ENCODE data around the gene RBPJL.

The RBPJL gene

DNA sequence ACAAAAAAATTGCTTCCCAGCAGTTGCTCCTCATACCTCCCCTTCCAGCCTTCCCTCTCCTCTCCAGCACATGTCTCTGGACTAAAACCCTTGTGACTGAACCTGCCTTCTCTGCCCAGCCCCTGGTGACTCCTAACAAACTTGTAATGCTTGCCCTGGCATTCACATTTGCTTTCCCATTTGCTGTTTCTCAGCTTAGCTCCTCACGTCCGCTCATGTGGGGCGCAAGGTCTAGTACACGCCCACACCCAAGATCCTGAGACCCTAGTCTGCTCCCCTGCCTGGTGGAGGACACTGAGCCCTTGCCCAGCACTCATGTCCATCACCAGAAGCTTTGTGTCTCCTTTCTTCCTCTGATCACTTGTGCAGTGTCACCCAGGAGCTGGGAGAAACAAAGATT, 18.3 kb upstream of the RBPJL start:
- peaks cover 46% of the 10 kb centered on the region for H3K27me3 Mint-ChIP-seq (ENCODE audit: low read depth)
- no peak overlapping the region for H3K27ac Mint-ChIP-seq
- no peak overlapping the region for H3K4me3 Mint-ChIP-seq
- no peaks in the 10 kb centered on the region for H3K9me3 Mint-ChIP-seq
- no peaks in the 10 kb centered on the region for H3K36me3 Mint-ChIP-seq (ENCODE audit: low read depth)
- peaks cover 8% of the 10 kb centered on the region for H3K4me1 Mint-ChIP-seq (ENCODE audit: low read depth)

DNA sequence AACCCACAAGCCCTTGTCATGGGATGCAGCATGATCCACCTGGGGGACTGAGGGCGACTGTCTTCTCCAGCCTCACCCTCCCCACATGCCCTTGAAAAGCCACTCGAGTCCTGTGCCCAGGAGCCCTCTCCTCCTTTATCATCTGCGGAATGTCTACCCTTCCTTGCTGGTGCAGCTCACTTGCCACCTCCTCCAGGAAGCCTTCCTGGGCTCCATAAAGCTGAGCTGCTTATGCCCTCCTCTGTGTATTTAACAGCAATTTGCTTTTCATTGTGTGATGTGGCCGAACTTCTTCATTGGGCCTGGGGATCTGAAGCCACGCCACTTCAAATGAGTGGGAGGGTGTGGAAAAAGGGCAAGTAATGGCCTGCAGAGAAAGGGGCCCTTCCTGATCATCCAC, 17.8 kb upstream of the RBPJL start:
- H3K36me3 Mint-ChIP-seq (ENCODE audit: low read depth), result no peaks in the 10 kb centered on the region
- no peak overlapping the region for H3K4me3 Mint-ChIP-seq
- no peak overlapping the region for H3K27ac Mint-ChIP-seq
- H3K4me1 Mint-ChIP-seq (ENCODE audit: low read depth), result peaks cover 10% of the 10 kb centered on the region
- H3K9me3 Mint-ChIP-seq, result no peaks in the 10 kb centered on the region
- H3K27me3 Mint-ChIP-seq (ENCODE audit: low read depth), result peaks cover 48% of the 10 kb centered on the region

DNA sequence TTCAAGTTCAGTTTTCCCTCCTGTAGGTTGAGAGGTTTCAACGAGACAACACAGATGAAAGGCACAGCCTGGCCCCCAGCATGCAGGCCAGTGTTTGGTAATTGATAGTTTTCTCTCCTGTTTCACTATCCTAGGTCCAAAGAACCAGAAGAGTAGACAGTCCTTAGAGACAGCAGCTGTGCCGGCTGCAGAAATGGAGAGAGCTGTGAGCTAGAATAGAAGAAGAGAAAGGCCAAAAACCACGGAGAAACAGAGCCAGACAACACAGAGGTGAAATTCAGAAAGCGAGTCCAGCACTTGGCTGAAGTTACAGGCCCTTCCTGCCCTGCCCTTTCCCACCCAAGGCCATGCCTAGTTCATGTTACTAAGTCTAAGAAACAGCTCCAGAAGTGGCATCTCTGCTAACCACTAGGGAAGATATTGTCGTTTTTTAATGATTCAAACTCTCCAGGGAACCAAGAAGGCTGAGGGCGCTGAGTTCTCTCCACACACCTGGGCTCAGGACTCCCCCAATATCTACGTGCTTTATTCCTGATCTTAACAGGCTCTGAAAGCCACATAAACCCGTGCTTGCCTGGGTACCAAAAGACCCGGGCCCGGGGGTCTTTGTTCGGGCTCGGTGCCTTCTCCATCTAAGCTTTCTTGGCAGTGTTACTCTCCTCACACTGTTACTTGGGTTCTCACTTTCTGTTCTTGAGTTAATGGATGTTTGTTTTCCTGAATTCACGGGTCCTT, 16.5 kb upstream of the RBPJL start:
- no peak overlapping the region for H3K4me3 Mint-ChIP-seq
- H3K36me3 Mint-ChIP-seq (ENCODE audit: low read depth), result peaks cover 4% of the 10 kb centered on the region
- H3K9me3 Mint-ChIP-seq, result no peaks in the 10 kb centered on the region
- no peak overlapping the region for H3K27ac Mint-ChIP-seq
- peaks cover 48% of the 10 kb centered on the region for H3K27me3 Mint-ChIP-seq (ENCODE audit: low read depth)
- peaks cover 12% of the 10 kb centered on the region for H3K4me1 Mint-ChIP-seq (ENCODE audit: low read depth)

DNA sequence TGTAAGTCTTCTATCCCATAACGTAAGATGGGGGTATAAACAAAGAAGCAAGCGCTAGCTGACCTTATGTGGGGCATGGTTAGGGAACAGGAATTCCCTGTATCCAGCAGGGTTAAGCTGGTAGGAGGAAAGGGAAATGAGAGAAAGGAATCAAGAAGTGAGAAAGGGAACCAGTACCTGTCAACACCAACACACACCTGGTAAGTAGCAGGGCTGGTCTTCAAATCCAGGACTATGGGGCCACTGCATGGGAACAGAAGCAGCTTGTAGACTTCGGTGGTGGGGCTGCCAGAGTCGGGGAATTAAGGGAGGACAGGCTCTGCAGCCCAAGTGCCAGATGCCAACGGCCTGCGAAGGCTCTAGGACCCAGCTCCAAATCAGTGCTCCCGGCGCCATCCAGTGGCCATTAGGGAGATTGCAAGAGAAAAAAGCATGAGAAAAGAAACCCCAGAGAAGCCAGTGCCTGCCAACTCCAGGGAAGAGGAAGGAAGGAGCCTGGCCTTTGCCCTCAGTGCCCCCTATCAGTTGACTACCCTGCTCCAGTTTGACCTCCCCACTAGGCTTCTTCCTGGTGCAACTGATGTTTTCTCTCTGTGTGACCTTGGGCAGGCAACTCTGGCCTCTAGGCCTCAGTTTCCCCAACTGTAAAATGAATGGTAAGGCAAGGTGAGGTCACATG, 15.8 kb upstream of the RBPJL start:
- H3K4me3 Mint-ChIP-seq, result no peak overlapping the region
- no peaks in the 10 kb centered on the region for H3K9me3 Mint-ChIP-seq
- H3K27ac Mint-ChIP-seq, result no peak overlapping the region
- peaks cover 48% of the 10 kb centered on the region for H3K27me3 Mint-ChIP-seq (ENCODE audit: low read depth)
- H3K4me1 Mint-ChIP-seq (ENCODE audit: low read depth), result peaks cover 12% of the 10 kb centered on the region
- H3K36me3 Mint-ChIP-seq (ENCODE audit: low read depth), result peaks cover 4% of the 10 kb centered on the region

DNA sequence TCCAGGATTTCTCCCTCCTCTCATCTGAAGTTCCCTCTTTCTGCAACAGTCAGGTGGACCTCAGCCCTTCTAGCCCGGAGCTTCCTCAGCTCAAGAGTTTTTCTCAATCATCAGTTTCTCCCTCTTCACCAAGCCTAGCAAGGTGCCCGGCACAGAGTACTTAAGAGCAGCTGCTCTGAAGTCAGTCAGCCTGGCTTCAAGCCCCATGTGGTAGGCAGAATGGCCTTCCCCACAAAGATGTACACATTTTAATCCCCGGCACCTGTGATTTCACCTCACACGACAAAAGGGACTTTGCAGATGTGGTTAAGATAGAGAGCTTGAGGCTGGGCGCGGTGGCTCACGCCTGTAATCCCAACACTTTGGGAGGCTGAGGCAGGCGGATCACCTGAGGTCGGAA, 15.1 kb upstream of the RBPJL start:
- Mint-ChIP-seq H3K36me3 (ENCODE audit: low read depth) (peaks cover 7% of the 10 kb centered on the region), H3K9me3 (no peaks in the 10 kb centered on the region), H3K27me3 (ENCODE audit: low read depth) (peaks cover 45% of the 10 kb centered on the region), H3K4me3 (no peak overlapping the region), H3K27ac (no peak overlapping the region), H3K4me1 (ENCODE audit: low read depth) (peaks cover 15% of the 10 kb centered on the region)

DNA sequence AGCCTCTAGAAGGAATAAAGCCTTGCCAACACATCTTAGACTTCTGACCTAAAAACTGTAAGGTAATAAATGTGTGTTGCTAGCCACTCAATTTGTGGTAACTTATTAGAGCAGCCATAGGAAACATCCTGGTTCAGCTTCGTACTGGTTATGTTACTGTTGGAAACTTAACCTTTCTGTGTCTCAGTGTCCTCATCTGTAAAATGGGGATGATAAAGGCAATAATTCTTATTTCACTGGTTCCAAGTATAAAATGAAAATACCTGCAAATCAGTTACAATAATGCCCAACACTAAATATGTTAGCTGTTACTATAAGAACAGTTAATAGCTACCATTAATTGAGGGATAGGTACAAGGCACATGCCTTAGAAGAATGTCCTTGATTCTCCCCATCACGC, 14.3 kb upstream of the RBPJL start:
- Mint-ChIP-seq H3K36me3 (ENCODE audit: low read depth) (peaks cover 8% of the 10 kb centered on the region), H3K9me3 (no peaks in the 10 kb centered on the region), H3K4me1 (ENCODE audit: low read depth) (peaks cover 15% of the 10 kb centered on the region), H3K4me3 (no peak overlapping the region), H3K27me3 (ENCODE audit: low read depth) (peaks cover 41% of the 10 kb centered on the region), H3K27ac (no peak overlapping the region)

DNA sequence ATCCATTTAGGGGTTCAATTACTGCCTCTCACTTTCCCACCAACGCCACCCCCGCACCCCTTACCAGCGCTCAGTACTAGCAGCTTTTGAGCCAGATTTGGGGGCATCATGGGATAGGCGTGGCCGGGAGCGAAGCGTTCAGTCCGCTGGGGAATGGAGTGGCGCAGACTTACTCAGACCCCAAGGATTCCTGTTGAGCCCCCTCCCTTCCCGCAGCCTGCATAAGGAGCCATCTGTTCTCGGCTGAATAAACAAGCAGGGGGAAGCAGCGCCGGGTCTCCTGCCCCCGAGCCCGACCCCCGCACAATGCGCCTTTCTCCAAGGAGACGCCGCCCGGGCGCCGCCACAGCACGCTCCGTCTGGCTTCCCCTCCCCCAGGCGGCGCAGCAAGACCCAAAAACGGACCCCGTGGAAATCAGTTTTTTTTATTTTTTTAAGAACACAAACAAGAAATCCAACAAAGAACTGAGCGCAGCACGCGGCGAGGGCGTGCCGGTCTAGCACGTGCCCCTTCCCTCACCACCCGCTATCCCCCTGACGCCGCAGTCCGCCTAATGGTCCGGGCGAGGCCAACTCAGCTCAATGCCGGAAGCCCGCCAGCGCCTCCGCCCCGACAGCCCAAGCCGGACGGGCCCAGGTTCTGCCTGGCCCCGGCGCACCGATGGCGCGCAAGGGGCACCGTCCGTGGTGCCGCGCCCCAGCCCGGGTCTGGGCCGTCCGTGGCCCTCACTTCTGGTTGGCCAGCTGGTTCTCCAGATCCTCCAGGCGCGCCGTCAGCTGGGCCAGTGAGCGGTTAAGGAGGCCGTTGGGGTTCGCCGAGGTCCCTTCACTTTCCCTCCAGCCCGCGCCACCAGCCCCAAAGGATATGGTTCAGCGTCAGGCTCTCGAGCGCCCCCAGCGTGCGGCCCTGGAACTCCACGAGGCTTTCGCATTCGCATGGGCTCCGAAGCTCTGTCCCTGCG, 13.3 kb upstream of the RBPJL start:
- H3K36me3 Mint-ChIP-seq (ENCODE audit: low read depth), result peaks cover 8% of the 10 kb centered on the region
- peaks cover 15% of the 10 kb centered on the region for H3K4me1 Mint-ChIP-seq (ENCODE audit: low read depth)
- H3K27me3 Mint-ChIP-seq (ENCODE audit: low read depth), result peaks cover 40% of the 10 kb centered on the region
- no peaks in the 10 kb centered on the region for H3K9me3 Mint-ChIP-seq
- H3K27ac Mint-ChIP-seq, result no peak overlapping the region
- peak overlapping the region; percentile 72 for H3K4me3 Mint-ChIP-seq

DNA sequence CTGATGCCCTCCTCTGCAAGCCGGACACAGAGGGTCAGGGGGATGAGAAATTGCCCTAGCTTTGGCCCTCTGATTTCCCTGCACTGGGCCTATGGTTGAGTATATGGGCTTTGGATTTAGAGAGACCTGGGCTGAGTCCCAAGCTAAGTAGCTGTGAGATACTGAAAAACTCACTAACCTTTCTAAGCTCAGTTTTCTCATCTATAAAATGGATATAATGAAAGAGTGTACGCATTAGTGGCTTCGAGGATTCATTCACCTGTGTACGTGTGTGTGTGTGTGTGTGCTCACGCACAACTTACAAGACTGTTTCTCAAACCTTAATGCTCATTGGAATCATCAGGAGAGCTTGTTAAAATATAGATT, 12.7 kb upstream of the RBPJL start:
- Mint-ChIP-seq H3K4me3 (peak overlapping the region; percentile 72), H3K27ac (no peak overlapping the region), H3K4me1 (ENCODE audit: low read depth) (peaks cover 15% of the 10 kb centered on the region), H3K36me3 (ENCODE audit: low read depth) (peaks cover 8% of the 10 kb centered on the region), H3K27me3 (ENCODE audit: low read depth) (peaks cover 33% of the 10 kb centered on the region), H3K9me3 (no peaks in the 10 kb centered on the region)

DNA sequence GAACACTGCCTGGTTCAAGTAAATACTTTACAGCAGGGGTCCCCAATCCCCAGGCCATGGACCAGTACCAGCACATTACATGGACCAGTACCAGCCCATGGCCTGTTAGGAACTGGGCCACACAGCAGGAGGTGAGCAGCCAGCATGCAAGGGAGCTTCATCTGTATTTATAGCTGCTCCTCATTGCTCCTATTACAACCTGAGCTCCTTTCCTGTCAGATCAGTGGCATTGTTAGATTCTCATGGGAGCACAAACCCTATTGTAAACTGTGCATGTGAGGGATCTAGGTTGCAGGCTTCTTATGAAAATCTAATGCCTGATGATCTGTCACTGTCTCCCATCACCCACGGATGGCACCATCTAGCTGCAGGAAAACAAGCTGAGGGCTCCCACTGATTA, 12.0 kb upstream of the RBPJL start:
- H3K27me3 Mint-ChIP-seq (ENCODE audit: low read depth), result peaks cover 29% of the 10 kb centered on the region
- H3K4me3 Mint-ChIP-seq, result no peak overlapping the region
- peaks cover 18% of the 10 kb centered on the region for H3K4me1 Mint-ChIP-seq (ENCODE audit: low read depth)
- peaks cover 11% of the 10 kb centered on the region for H3K36me3 Mint-ChIP-seq (ENCODE audit: low read depth)
- no peaks in the 10 kb centered on the region for H3K9me3 Mint-ChIP-seq
- H3K27ac Mint-ChIP-seq, result no peak overlapping the region

DNA sequence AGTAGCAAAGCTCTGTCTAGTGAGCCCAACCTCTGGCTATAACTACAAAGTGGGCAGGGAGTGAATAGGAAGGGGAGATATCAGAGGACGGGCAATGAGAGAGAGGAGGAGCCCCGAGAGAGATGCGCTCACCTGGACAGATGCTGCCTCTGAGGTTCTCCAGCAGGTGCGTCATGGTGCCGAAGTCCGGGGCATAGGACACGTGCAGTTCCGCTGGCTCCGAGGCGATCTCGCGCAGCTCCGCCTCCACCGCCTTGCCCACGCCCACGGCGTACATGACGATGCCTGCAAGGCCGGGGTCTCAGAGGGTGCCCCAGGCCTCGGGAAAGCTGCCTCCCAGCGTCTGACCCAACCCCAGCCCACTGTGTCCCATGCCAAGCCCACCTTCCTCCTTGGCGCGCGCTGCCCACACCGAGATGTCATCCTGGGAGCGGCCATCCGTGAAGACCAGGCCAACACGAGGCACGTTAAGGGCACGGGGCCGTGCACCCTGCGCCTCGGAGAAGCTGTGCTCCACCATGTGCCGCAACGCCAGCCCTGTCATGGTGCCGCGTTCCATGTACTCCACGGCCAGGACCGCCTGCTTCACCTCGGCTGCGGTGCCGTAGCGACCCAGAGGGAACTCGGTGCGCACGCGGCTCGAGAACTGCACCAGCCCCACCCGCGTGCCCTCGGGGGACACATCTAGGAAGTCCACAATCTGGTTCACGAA, 8.7 kb upstream of the RBPJL start:
- Mint-ChIP-seq H3K36me3 (ENCODE audit: low read depth) (peaks cover 20% of the 10 kb centered on the region), H3K4me3 (no peak overlapping the region), H3K27ac (no peak overlapping the region), H3K4me1 (ENCODE audit: low read depth) (peaks cover 28% of the 10 kb centered on the region), H3K9me3 (no peaks in the 10 kb centered on the region), H3K27me3 (ENCODE audit: low read depth) (peaks cover 6% of the 10 kb centered on the region)

DNA sequence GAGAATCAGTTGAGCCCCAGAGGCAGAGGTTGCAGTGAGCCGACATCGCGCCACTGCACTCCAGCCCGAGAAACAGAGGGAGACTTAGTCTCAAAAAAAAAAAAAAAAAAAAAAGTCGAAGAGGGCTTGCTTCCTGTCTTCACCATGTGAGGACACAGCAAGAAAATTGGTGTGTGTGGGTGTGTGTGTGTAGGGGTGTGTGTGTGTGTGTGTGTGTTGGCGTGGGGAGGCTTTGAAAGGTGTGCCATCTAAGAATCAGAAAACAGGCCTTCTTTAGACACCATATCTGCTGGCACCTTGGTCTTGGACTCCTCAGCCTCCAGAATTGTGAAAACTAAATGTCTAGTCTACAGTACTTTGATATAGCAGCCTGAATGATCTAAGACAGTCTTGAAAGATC, 6.9 kb upstream of the RBPJL start:
- Mint-ChIP-seq H3K9me3 (no peaks in the 10 kb centered on the region), H3K27me3 (ENCODE audit: low read depth) (peaks cover 6% of the 10 kb centered on the region), H3K36me3 (ENCODE audit: low read depth) (peaks cover 26% of the 10 kb centered on the region), H3K4me1 (ENCODE audit: low read depth) (peaks cover 38% of the 10 kb centered on the region), H3K27ac (no peak overlapping the region), H3K4me3 (no peak overlapping the region)

DNA sequence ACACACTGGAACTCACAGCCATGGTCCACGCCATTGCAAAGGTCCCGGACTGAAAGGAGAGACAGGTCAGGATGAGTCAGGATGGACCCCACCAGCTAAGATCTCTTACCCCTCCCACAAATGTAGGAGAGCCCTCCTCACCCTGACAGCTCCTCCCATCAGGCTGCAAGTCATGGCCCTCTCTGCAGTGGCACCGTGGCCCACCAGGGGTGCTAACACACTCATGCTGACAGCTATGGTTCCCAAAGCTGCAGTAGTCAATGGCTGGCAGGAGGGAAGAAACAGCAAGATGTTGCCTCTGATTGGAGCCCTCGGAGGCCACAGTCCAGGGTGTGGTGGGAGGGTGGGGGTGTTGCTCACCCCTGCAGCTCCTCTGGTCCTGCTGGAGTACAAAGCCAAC, 5.7 kb upstream of the RBPJL start:
- Mint-ChIP-seq H3K27me3 (ENCODE audit: low read depth) (peaks cover 10% of the 10 kb centered on the region), H3K9me3 (no peaks in the 10 kb centered on the region), H3K36me3 (ENCODE audit: low read depth) (peaks cover 23% of the 10 kb centered on the region), H3K4me1 (ENCODE audit: low read depth) (peaks cover 38% of the 10 kb centered on the region), H3K4me3 (no peak overlapping the region), H3K27ac (no peak overlapping the region)

DNA sequence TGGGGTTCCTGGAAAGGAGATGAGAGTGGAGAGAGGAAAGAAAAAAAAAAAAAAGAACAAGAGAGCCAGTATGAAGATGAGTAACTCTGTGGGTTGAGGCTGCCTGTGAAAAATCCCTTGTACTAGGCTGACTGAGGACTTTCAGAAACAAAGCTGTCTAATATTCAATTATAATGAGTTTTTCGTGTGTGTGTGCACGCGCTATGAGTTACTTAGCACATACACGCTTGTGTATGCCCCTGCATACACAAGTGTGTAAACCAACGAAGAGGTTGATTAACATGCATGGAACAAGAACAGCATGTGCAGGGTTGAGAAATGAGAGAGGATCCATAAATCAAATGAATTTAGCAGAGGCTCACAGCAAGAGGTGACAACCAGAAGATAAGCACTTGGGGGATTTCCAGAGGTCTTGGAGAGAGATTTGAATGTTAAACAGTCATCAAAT, 4.8 kb upstream of the RBPJL start:
- Mint-ChIP-seq H3K9me3 (no peaks in the 10 kb centered on the region), H3K27ac (peak overlapping the region; percentile 79), H3K36me3 (ENCODE audit: low read depth) (peaks cover 20% of the 10 kb centered on the region), H3K4me3 (peak overlapping the region; percentile 40), H3K27me3 (ENCODE audit: low read depth) (peaks cover 10% of the 10 kb centered on the region), H3K4me1 (ENCODE audit: low read depth) (peaks cover 35% of the 10 kb centered on the region)

Data from T-helper 1 cell treated with Interleukin-12 subunit alpha and Interleukin-12 subunit beta and Interleukin-4 antibody, amounts not matched to agents 30 μg/mL and 1 μg/mL, for 36 hours (primary cell).